Measurements from ENCODE around the gene POLK. TPM values are rescaled to one million over a fixed set of nuclear protein-coding genes. Genes with fewer than 3 reads are reported as not detected.

POLK gene
- total and polyA plus RNA-seq, 2 of the 4 experiments (the other 2 are of a cell fraction): 10.4 to 24.4 TPM

DNA sequence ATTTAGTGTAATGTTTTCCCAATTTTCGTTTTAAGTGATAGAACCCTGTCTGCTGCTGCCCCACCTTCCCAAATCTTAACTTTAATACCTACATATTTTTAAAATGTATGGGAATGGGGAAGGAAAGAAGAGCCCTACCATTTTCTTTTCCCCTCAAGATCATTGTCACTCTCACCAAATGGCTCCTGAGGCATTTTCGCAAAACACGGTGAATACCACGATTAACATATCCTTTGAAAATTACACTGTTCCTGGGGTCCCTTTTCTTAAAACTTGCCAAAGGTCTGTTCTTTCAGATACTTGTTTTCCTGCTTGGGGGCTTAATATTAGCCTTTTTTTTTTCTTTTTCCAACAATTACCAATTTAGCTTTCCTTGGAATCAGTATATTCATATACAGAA lies 36.3 kb upstream of the POLK start:
- H4K5ac ChIP-seq (ENCODE audit: low read depth, low read length): no peak overlapping the region
- no peak overlapping the region for H4K91ac ChIP-seq (ENCODE audit: insufficient read depth, low read depth, low read length)
- ChIA-PET POLR2A (ENCODE audit: unreplicated experiment) (interaction anchor here (0.6 kb wide), 1 partner anchor 20 kb away, joined by 3 read pairs; no protein-coding TSS in a partner anchor), CTCF (no interaction called here)
- H3K27me3 ChIP-seq (ENCODE audit: control insufficient read depth, insufficient read depth, low read length): no peaks in the 10 kb centered on the region
- H3K9me3 ChIP-seq (ENCODE audit: control insufficient read depth, insufficient read depth, low read length): no peaks in the 10 kb centered on the region
- H3K36me3 ChIP-seq (ENCODE audit: control insufficient read depth, insufficient read depth, low read length): no peaks in the 10 kb centered on the region
- H3K23ac ChIP-seq (ENCODE audit: low read depth, low read length): no peak overlapping the region
- no peak overlapping the region for H3K14ac ChIP-seq (replicated peaks; ENCODE audit: low read depth, low read length)
- H4K20me1 ChIP-seq (ENCODE audit: insufficient read depth, low read length): no peaks in the 10 kb centered on the region; the same call in 1 of the 2 replicates
- H3K56ac ChIP-seq (ENCODE audit: extremely low read depth, insufficient read depth, low read length): no peak overlapping the region
- ATAC-seq (ENCODE audit: low read depth) (no peak), DNase-seq (no peak)
- H2BK20ac ChIP-seq (ENCODE audit: low read depth, low read length): no peak overlapping the region
- no peak overlapping the region for H2BK120ac ChIP-seq (ENCODE audit: low read depth, low read length)
- no peak overlapping the region for H3K18ac ChIP-seq (ENCODE audit: low read depth, low read length)
- no peak overlapping the region for H3K9ac ChIP-seq (ENCODE audit: low read depth, low read length)
- H3K4me1 ChIP-seq (ENCODE audit: control insufficient read depth, insufficient read depth, low read length): no peaks in the 10 kb centered on the region
- dilution Hi-C loops (cut with HindIII; ENCODE audit: low sequenced_read_pairs, unreplicated experiment): no loop called here
- H2BK5ac ChIP-seq (ENCODE audit: low read depth, low read length, poor library complexity, severe bottlenecking): no peak overlapping the region
- intact Hi-C loops (cut with micrococcal nuclease): no loop called here
- no peak overlapping the region for H2AFZ ChIP-seq (replicated peaks; ENCODE audit: low read length, poor library complexity)
- H4K8ac ChIP-seq (ENCODE audit: low read depth in 2 of 2, low read length in 2 of 2): no peak overlapping the region
- no peak overlapping the region for H2AK5ac ChIP-seq (ENCODE audit: low read depth, low read length)
- H3K4me2 ChIP-seq (ENCODE audit: low read depth, low read length): no peak overlapping the region
- H3K4ac ChIP-seq (ENCODE audit: low read depth, low read length): no peak overlapping the region
- H3K79me1 ChIP-seq (ENCODE audit: low read depth in 1 of 2, low read length in 2 of 2): peaks cover 1 to 14% of the 10 kb centered on the region in 2 experiments
- WGBS, 2 experiments (ENCODE audit: extremely low coverage in 2 of 2, insufficient read length in 1 of 2): no CpG with 5 or more reads among the region's 4 CpGs
- no TSS peak for BruUV-seq (replicated peaks)
- no peak overlapping the region for H2BK15ac ChIP-seq (ENCODE audit: low read depth, low read length)
- no peaks in the 10 kb centered on the region for H3K9me1 ChIP-seq (ENCODE audit: insufficient read depth, low read length)
- H2AK9ac ChIP-seq (replicated peaks; ENCODE audit: low read depth, low read length, poor library complexity): no peak overlapping the region
- in situ Hi-C loops (cut with MboI; ENCODE audit: low sequenced_read_pairs): no loop called here
- H3K27ac ChIP-seq (ENCODE audit: insufficient read depth, low read length): no peak overlapping the region
- no peak overlapping the region for H3K4me3 ChIP-seq (ENCODE audit: insufficient read depth, low read depth, low read length)
- TF ChIP-seq MAZ (IDR thresholded peaks at IDR 0.05; ENCODE audit: borderline replicate concordance, low read depth, low read length): no peak
- no peak for TF ChIP-seq CHD1 (IDR thresholded peaks at IDR 0.05; ENCODE audit: low read depth, low read length)
- TF ChIP-seq, protein P1, sequence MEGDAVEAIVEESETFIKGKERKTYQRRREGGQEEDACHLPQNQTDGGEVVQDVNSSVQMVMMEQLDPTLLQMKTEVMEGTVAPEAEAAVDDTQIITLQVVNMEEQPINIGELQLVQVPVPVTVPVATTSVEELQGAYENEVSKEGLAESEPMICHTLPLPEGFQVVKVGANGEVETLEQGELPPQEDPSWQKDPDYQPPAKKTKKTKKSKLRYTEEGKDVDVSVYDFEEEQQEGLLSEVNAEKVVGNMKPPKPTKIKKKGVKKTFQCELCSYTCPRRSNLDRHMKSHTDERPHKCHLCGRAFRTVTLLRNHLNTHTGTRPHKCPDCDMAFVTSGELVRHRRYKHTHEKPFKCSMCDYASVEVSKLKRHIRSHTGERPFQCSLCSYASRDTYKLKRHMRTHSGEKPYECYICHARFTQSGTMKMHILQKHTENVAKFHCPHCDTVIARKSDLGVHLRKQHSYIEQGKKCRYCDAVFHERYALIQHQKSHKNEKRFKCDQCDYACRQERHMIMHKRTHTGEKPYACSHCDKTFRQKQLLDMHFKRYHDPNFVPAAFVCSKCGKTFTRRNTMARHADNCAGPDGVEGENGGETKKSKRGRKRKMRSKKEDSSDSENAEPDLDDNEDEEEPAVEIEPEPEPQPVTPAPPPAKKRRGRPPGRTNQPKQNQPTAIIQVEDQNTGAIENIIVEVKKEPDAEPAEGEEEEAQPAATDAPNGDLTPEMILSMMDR (conservative IDR thresholded peaks at IDR 0.05; ENCODE audit: low read depth, low read length): no peak
- TF ChIP-seq RAD21 (IDR thresholded peaks at IDR 0.05; ENCODE audit: low read length): no peak
- TF ChIP-seq SMC3 (IDR thresholded peaks at IDR 0.05; ENCODE audit: low read depth, low read length): no peak
- TF ChIP-seq MXI1 (IDR thresholded peaks at IDR 0.05; ENCODE audit: borderline replicate concordance, low read depth, low read length): no peak
- no peak for TF ChIP-seq FOS (IDR thresholded peaks at IDR 0.05; ENCODE audit: low read depth, low read length)
- no peak for TF ChIP-seq NFE2L2 (IDR thresholded peaks at IDR 0.05; ENCODE audit: low read depth, low read length)
- TF ChIP-seq MAFK (IDR thresholded peaks at IDR 0.05; ENCODE audit: low read depth, low read length): no peak
- TF ChIP-seq BHLHE40 (IDR thresholded peaks at IDR 0.05; ENCODE audit: low read depth, low read length): no peak
- TF ChIP-seq CEBPB (IDR thresholded peaks at IDR 0.05; ENCODE audit: low read depth, low read length): no peak
- TF ChIP-seq POLR2A (IDR thresholded peaks at IDR 0.05; ENCODE audit: low read depth, low read length): no peak
- TF ChIP-seq RCOR1 (IDR thresholded peaks at IDR 0.05; ENCODE audit: insufficient replicate concordance, low read length): no peak
- TF ChIP-seq, protein P2, sequence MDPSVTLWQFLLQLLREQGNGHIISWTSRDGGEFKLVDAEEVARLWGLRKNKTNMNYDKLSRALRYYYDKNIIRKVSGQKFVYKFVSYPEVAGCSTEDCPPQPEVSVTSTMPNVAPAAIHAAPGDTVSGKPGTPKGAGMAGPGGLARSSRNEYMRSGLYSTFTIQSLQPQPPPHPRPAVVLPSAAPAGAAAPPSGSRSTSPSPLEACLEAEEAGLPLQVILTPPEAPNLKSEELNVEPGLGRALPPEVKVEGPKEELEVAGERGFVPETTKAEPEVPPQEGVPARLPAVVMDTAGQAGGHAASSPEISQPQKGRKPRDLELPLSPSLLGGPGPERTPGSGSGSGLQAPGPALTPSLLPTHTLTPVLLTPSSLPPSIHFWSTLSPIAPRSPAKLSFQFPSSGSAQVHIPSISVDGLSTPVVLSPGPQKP (IDR thresholded peaks at IDR 0.05; ENCODE audit: borderline replicate concordance, low read depth, low read length): no peak
- TF ChIP-seq RFX5 (IDR thresholded peaks at IDR 0.05; ENCODE audit: low read depth, low read length): no peak
- TF ChIP-seq, protein P3, sequence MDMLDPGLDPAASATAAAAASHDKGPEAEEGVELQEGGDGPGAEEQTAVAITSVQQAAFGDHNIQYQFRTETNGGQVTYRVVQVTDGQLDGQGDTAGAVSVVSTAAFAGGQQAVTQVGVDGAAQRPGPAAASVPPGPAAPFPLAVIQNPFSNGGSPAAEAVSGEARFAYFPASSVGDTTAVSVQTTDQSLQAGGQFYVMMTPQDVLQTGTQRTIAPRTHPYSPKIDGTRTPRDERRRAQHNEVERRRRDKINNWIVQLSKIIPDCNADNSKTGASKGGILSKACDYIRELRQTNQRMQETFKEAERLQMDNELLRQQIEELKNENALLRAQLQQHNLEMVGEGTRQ (IDR thresholded peaks at IDR 0.05; ENCODE audit: low read depth, low read length): no peak
